SK-N-SH treated with all-trans-retinoic acid at 6 μM for 48 hours (cell line): ENCODE measurements around the gene FOSB.

ENCODE experiments used
- ARNTL ChIP-seq: fragments of 450-650 bp; formaldehyde crosslinking; IDR thresholded peaks from 2 replicates; pipeline ENCODE4 v1.5.0; 2020; ENCODE audit warnings: low read depth, mild to moderate bottlenecking, moderate library complexity, borderline replicate concordance
- ISL1 ChIP-seq: fragments of 250-450 bp; sonication (Bioruptor Pico); IDR thresholded peaks from 2 replicates; pipeline ENCODE4 v2.1.2; 2022; ENCODE audit warnings: mild to moderate bottlenecking, moderate library complexity
- OSR1 ChIP-seq: fragments of 250-450 bp; sonication (Bioruptor Pico); IDR thresholded peaks from 2 replicates; pipeline ENCODE4 v1.8.0; 2022; ENCODE audit warnings: moderate library complexity, mild to moderate bottlenecking, inconsistent platforms
- PPARA ChIP-seq: fragments of 250-450 bp; sonication (Bioruptor Pico); IDR thresholded peaks from 2 replicates; pipeline ENCODE4 v1.5.0; 2020; ENCODE audit warnings: mild to moderate bottlenecking, borderline replicate concordance
- ZC3H10 ChIP-seq: fragments of 250-450 bp; sonication (Bioruptor Pico); IDR thresholded peaks from 2 replicates; pipeline ENCODE4 v1.5.1; 2021; ENCODE audit warnings: mild to moderate bottlenecking, moderate library complexity
- ZFP30 ChIP-seq: fragments of 450-650 bp; formaldehyde crosslinking; IDR thresholded peaks from 2 replicates; pipeline ENCODE4 v1.5.0; 2022; ENCODE audit warnings: mild to moderate bottlenecking, moderate library complexity
- ZNF565 ChIP-seq: fragments of 450-650 bp; formaldehyde crosslinking; conservative IDR thresholded peaks from 2 replicates; pipeline ENCODE4 v1.5.0; 2020; ENCODE audit warnings: low read depth, mild to moderate bottlenecking, moderate library complexity
- ZNF8 ChIP-seq: fragments of 450-650 bp; formaldehyde crosslinking; IDR thresholded peaks from 2 replicates; pipeline ENCODE4 v1.5.0; 2020; ENCODE audit warnings: mild to moderate bottlenecking, moderate library complexity
- TF ChIP-seq, protein P1 (sequence below): fragments of 250-450 bp; sonication (Bioruptor Pico); IDR thresholded peaks from 2 replicates; pipeline ENCODE4 v1.8.0; 2020; ENCODE audit warnings: mild to moderate bottlenecking, moderate library complexity, borderline replicate concordance

DNA sequence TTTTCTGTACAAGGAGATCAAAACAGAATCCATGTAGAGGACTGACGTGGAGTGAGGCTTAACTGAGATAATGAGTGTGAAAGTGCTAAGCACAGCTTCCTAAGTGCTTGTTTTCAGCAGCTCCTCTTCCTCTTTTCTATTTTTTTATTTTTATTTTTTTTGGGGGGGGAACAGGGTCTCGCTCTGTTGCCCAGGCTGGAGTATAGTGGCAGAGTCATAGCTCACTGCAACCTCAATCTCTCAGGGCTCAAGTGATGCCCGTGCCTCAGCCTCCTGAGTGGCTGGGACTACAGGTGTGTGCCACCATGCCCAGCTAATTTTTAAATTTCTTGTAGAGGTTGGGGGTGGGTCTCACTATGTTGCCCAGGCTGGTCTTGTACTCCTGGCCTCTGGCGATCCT, 5.6 kb upstream of the FOSB start:
- no peak for TF ChIP-seq ZFP30 (CRISPR knock-in tag)
- no peak for TF ChIP-seq PPARA (CRISPR knock-in tag)
- no peak for TF ChIP-seq ISL1
- TF ChIP-seq, protein P1, sequence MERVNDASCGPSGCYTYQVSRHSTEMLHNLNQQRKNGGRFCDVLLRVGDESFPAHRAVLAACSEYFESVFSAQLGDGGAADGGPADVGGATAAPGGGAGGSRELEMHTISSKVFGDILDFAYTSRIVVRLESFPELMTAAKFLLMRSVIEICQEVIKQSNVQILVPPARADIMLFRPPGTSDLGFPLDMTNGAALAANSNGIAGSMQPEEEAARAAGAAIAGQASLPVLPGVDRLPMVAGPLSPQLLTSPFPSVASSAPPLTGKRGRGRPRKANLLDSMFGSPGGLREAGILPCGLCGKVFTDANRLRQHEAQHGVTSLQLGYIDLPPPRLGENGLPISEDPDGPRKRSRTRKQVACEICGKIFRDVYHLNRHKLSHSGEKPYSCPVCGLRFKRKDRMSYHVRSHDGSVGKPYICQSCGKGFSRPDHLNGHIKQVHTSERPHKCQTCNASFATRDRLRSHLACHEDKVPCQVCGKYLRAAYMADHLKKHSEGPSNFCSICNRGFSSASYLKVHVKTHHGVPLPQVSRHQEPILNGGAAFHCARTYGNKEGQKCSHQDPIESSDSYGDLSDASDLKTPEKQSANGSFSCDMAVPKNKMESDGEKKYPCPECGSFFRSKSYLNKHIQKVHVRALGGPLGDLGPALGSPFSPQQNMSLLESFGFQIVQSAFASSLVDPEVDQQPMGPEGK (CRISPR knock-in tag): no peak
- TF ChIP-seq ARNTL: no peak
- TF ChIP-seq ZC3H10 (CRISPR knock-in tag): no peak
- no peak for TF ChIP-seq OSR1 (CRISPR knock-in tag)
- TF ChIP-seq ZNF8: no peak
- TF ChIP-seq ZNF565 (CRISPR knock-in tag): no peak
